Thyroid gland (tissue), 4 donors: Measurements from ENCODE around the gene ETV5.
A peak's percentile ranks its signal among the peaks of the same experiment; 100 is the strongest.

Experiments
- CTCF ChIP-seq, 6 experiments: fragments of 200-600 bp in 3 of 6; fragments of 450-650 bp in 3 of 6; sonication (generic) in 3 of 6; IDR thresholded peaks; one replicate each; pipeline ENCODE4 v1.5.1; 2016 to 2019; ENCODE audit warnings: antibody characterized with exemption in 6 of 6, mild to moderate bottlenecking in 2 of 6, inconsistent platforms in 1 of 6, moderate library complexity in 1 of 6
- POLR2A ChIP-seq, 2 donors: fragments of 450-650 bp; IDR thresholded peaks; one replicate each; pipeline ENCODE4 v1.6.1; 2017; ENCODE audit warnings: antibody characterized with exemption in 2 of 2, mild to moderate bottlenecking in 2 of 2, moderate library complexity in 1 of 2

GRCh38 chr3:186107215-186108105 is 1.4 kb downstream of the ETV5 start:
- TF ChIP-seq CTCF (IDR thresholded peaks at IDR 0.05) (no peak), POLR2A (IDR thresholded peaks at IDR 0.05) (peak in 1 of 2 donors; percentile 59)
